Parathyroid adenoma (tissue), 2 donors: ENCODE measurements around the gene CNTD1.

Experiments used
- H2AFZ ChIP-seq: fragments of 300-600 bp; sonication (generic); one replicate; pipeline ENCODE4 v1.7.0; 2017; ENCODE audit warnings: antibody characterized with exemption, mild to moderate bottlenecking
- H3K27ac ChIP-seq: fragments of 300-600 bp; sonication (generic); one replicate; pipeline ENCODE4 v1.7.0; 2017
- H3K27me3 ChIP-seq: fragments of 300-600 bp; sonication (generic); one replicate; pipeline ENCODE4 v1.7.0; 2017; ENCODE audit warnings: low read length; ENCODE audit not compliant: control insufficient read depth, insufficient read depth
- H3K36me3 ChIP-seq: fragments of 300-600 bp; sonication (generic); one replicate; pipeline ENCODE4 v1.7.0; 2017; ENCODE audit warnings: low read length; ENCODE audit not compliant: control insufficient read depth, insufficient read depth
- H3K4me1 ChIP-seq: fragments of 300-600 bp; sonication (generic); one replicate; pipeline ENCODE4 v1.7.0; 2017; ENCODE audit warnings: control low read depth
- H3K4me2 ChIP-seq: fragments of 300-600 bp; sonication (generic); one replicate; pipeline ENCODE4 v1.7.0; 2017; ENCODE audit warnings: low read length
- H3K4me3 ChIP-seq: fragments of 300-600 bp; sonication (generic); one replicate; pipeline ENCODE4 v1.7.0; 2017; ENCODE audit warnings: low read depth, low read length
- H3K79me2 ChIP-seq: fragments of 300-600 bp; sonication (generic); one replicate; pipeline ENCODE4 v1.7.0; 2017; ENCODE audit warnings: control low read depth
- H3K9ac ChIP-seq: fragments of 300-600 bp; sonication (generic); one replicate; pipeline ENCODE4 v1.7.0; 2017; ENCODE audit warnings: mild to moderate bottlenecking
- H3K9me3 ChIP-seq: fragments of 300-600 bp; sonication (generic); one replicate; pipeline ENCODE4 v1.7.0; 2017; ENCODE audit warnings: low read length; ENCODE audit not compliant: control insufficient read depth
- TF ChIP-seq, protein P1 (sequence below): fragments of 300-600 bp; sonication (generic); IDR thresholded peaks from one replicate; pipeline ENCODE4 v1.7.0; 2017; ENCODE audit warnings: antibody characterized with exemption, mild to moderate bottlenecking
- donor health status: primary hyperparathyroidism.

Gene CNTD1

DNA sequence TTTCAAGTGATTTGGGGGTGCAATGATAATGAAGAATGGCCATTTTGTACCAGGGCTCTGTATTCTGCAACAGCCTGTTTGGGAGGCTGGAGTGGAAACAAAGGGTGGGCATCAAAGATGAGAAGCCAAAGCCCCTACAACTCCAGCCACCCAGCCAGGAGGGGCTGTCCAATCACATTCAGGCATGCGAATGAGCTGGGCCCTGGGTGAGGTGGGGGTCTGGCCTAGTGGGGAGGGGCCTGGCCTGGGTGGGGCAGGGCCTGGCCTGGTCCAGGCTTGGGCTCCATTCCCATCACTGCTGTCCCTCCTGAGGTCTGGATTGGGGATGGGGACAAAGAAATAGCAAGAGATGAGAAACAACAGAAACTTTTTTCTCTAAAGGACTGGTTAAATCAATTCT lies 58.7 kb downstream of the CNTD1 start:
- Histone ChIP-seq H3K79me2 (no peaks in the 10 kb centered on the region), H3K36me3 (no peaks in the 10 kb centered on the region), H3K4me1 (no peaks in the 10 kb centered on the region), H3K9me3 (no peaks in the 10 kb centered on the region), H3K4me3 (no peak overlapping the region), H3K4me2 (no peak overlapping the region), H2AFZ (no peak overlapping the region), H3K27me3 (no peaks in the 10 kb centered on the region), H3K27ac (no peak overlapping the region), H3K9ac (no peak overlapping the region)
- TF ChIP-seq, protein P1, sequence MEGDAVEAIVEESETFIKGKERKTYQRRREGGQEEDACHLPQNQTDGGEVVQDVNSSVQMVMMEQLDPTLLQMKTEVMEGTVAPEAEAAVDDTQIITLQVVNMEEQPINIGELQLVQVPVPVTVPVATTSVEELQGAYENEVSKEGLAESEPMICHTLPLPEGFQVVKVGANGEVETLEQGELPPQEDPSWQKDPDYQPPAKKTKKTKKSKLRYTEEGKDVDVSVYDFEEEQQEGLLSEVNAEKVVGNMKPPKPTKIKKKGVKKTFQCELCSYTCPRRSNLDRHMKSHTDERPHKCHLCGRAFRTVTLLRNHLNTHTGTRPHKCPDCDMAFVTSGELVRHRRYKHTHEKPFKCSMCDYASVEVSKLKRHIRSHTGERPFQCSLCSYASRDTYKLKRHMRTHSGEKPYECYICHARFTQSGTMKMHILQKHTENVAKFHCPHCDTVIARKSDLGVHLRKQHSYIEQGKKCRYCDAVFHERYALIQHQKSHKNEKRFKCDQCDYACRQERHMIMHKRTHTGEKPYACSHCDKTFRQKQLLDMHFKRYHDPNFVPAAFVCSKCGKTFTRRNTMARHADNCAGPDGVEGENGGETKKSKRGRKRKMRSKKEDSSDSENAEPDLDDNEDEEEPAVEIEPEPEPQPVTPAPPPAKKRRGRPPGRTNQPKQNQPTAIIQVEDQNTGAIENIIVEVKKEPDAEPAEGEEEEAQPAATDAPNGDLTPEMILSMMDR: no peak
